Measurements from ENCODE around the gene PM20D1.
"Not testable (repeated sequence)": the region's sequence is repeated elsewhere in the genome, so short reads cannot be mapped to it uniquely, and the experiment has no call there.

The PM20D1 gene

GRCh38 chr1:205840146-205840923, 9.6 kb downstream of the PM20D1 start:
- no peak for DNase-seq

- DNase-seq: no peak
Observed at GRCh38 chr1:205837382-205837970, 12.5 kb downstream of the PM20D1 start.

- DNase-seq: no peak
Observed at GRCh38 chr1:205834751-205835150, 15.2 kb downstream of the PM20D1 start.

- DNase-seq: no peak
Observed at GRCh38 chr1:205832326-205832751, 17.6 kb downstream of the PM20D1 start.

GRCh38 chr1:205827623-205828022, 22.3 kb downstream of the PM20D1 start:
- DNase-seq: no peak

GRCh38 chr1:205826995-205827394, 22.9 kb downstream of the PM20D1 start:
- DNase-seq: no peak

- no peak for DNase-seq
Observed at GRCh38 chr1:205826016-205826806, 23.7 kb downstream of the PM20D1 start.

GRCh38 chr1:205824180-205824579, 25.8 kb downstream of the PM20D1 start:
- no peak for DNase-seq

GRCh38 chr1:205823260-205823659, 26.7 kb downstream of the PM20D1 start:
- DNase-seq: not testable (repeated sequence)

GRCh38 chr1:205822397-205822796, 27.5 kb downstream of the PM20D1 start:
- DNase-seq: no peak

GRCh38 chr1:205817988-205818387, 31.9 kb downstream of the PM20D1 start:
- no peak for DNase-seq

GRCh38 chr1:205817364-205817763, 32.6 kb downstream of the PM20D1 start:
- DNase-seq: no peak

GRCh38 chr1:205813755-205814058, 36.2 kb downstream of the PM20D1 start:
- DNase-seq: no peak

GRCh38 chr1:205812878-205813754, 36.8 kb downstream of the PM20D1 start, which contains the start of gene SLC41A1:
TSS of gene SLC41A1 (minus strand) at chr1:205813198. CDS start at chr1:205810441, 2,757 bp downstream.
- DNase-seq: peak; percentile 90

GRCh38 chr1:205812271-205812877, 37.6 kb downstream of the PM20D1 start:
- DNase-seq: peak; percentile 8

GRCh38 chr1:205811660-205812059, 38.3 kb downstream of the PM20D1 start:
- no peak for DNase-seq

- no peak for DNase-seq
Observed at GRCh38 chr1:205810448-205811157, 39.3 kb downstream of the PM20D1 start.

- DNase-seq: no peak
Observed at GRCh38 chr1:205809942-205810345, 40.0 kb downstream of the PM20D1 start.

- DNase-seq: no peak
Observed at GRCh38 chr1:205809469-205809868, 40.5 kb downstream of the PM20D1 start.

GRCh38 chr1:205805082-205805711, 44.7 kb downstream of the PM20D1 start:
- DNase-seq: no peak

GRCh38 chr1:205804605-205805004, 45.3 kb downstream of the PM20D1 start:
- no peak for DNase-seq

Measured in activated gamma-delta T cell treated with Interleukin-2 at 50 U/mL for 16 hours (primary cell).